Neuron (in vitro differentiated cells): ENCODE data around the gene SPINT2.
"Not testable (repeated sequence)": the region's sequence is repeated elsewhere in the genome, so short reads cannot be mapped to it uniquely, and the experiment has no call there.

Experiments used
- H2AFZ ChIP-seq: one replicate; pipeline ENCODE4 v1.6.1; 2013; ENCODE audit warnings: low read depth, mild to moderate bottlenecking, inconsistent platforms, low read length, moderate library complexity
- H3K27me3 ChIP-seq: one replicate; pipeline ENCODE4 v1.6.1; 2013; ENCODE audit warnings: low read length; ENCODE audit not compliant: insufficient read depth
- H3K36me3 ChIP-seq: one replicate; pipeline ENCODE4 v1.6.1; 2013; ENCODE audit warnings: low read length; ENCODE audit not compliant: insufficient read depth
- H3K4me1 ChIP-seq: one replicate; pipeline ENCODE4 v1.6.1; 2013; ENCODE audit warnings: low read length; ENCODE audit not compliant: insufficient read depth
- H3K4me3 ChIP-seq: 2 replicates; pipeline ENCODE4 v1.5.1; 2013; ENCODE audit warnings: mild to moderate bottlenecking, low read length, moderate library complexity
- H3K9me3 ChIP-seq: one replicate; pipeline ENCODE4 v1.6.1; 2013; ENCODE audit warnings: low read length

The SPINT2 gene

DNA sequence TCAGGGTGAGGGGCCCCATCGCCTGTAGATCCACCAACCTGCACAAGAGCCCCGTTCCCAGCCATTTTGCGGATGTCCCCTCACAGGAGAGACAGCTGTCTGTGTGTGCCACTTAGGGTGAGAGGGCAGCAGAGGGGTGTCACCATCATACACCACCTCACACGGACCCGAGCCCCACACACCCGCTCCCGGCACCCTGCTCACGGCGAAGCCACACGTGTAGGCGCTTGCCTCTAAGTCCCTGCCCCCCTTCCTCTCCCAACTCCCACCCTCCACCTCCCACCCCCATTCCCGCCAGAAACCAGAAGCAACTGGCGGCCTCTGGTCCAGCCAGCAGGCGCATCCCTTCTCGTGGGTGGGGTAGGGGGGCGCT is 36.4 kb upstream of the SPINT2 start:
- peaks cover 27% of the 10 kb centered on the region for H3K4me1 ChIP-seq
- no peaks in the 10 kb centered on the region for H3K27me3 ChIP-seq
- no peak overlapping the region for H2AFZ ChIP-seq
- H3K36me3 ChIP-seq = peaks cover 1% of the 10 kb centered on the region
- no peaks in the 10 kb centered on the region for H3K9me3 ChIP-seq
- H3K4me3 ChIP-seq = peak overlapping the region; percentile 56

DNA sequence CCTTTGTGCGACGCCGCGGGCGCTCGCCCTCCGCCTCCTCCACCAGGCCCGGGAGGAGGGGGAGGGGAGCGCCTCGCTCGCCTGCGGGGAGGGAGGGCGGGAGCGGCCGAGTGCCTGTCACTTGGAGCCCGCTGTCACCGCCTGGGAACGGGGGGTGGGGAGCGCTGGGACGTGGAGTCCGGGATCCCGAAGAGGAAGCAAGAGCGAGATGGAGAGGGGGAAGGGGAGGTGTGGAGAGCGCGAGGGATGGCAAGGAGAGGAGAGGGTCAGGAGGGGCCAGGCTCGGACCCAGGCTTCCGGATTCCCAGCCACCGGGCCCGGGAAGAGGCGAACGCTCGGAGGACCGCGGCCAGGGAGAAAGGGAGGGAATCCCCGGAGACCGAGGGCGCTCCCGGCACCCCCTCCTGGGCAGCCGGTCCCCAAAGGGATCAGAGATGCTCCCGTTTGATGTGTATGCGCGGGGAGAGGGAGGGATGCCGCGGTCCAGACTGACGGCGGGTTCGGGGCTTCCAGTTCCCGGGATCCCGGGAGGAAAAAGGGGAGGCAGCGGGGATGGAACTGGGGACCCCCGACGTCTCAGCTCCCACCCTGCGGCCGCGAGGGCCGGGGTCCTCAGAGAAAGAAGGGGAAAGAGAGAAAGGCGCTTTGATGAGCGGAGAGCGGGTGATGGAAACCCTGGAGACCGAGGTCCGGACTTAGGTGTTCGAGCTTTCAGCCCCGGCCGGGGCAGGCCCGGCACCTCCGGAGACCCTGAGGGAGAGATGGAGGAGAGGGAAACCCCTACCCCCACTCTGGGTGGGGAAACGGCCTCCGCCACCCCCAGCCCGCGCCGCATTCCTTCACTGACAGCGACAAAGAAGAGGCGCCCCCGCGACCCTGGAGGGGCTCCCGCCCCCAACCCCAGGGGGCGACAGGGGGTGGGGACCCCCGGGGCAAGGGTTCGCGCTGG is 35.6 kb upstream of the SPINT2 start:
- Histone ChIP-seq H2AFZ (no peak overlapping the region), H3K27me3 (no peaks in the 10 kb centered on the region), H3K9me3 (no peaks in the 10 kb centered on the region), H3K36me3 (no peaks in the 10 kb centered on the region), H3K4me1 (peaks cover 20% of the 10 kb centered on the region), H3K4me3 (peak overlapping the region; percentile 65)

DNA sequence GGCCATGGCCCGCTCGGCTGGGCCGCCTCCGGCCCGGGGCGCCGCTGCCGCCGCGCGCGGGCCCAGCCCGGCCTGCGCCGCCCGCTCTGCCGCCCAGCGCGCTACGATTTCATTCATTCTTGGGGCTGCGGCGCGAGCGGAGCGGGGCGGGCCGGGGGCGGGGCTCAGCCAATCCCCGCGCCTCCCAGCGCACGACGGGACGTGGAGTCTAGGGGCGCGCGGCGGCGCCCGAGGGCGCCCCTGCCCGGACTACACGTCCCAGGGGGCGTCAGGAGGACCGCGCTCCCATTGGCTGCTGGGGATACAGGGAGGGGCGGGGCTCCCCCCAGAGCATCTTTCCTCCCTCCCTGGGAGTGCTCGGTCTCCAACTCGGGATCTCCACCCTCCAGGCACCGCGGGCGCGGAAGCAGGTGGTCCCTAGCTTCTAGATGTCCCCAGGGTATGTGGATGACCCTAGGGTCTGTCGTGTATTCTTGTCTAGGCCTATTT is 34.7 kb upstream of the SPINT2 start:
- Histone ChIP-seq H3K27me3 (no peaks in the 10 kb centered on the region), H3K4me3 (peak overlapping the region; percentile 65), H3K36me3 (no peaks in the 10 kb centered on the region), H2AFZ (no peak overlapping the region), H3K9me3 (no peaks in the 10 kb centered on the region), H3K4me1 (peaks cover 19% of the 10 kb centered on the region)

DNA sequence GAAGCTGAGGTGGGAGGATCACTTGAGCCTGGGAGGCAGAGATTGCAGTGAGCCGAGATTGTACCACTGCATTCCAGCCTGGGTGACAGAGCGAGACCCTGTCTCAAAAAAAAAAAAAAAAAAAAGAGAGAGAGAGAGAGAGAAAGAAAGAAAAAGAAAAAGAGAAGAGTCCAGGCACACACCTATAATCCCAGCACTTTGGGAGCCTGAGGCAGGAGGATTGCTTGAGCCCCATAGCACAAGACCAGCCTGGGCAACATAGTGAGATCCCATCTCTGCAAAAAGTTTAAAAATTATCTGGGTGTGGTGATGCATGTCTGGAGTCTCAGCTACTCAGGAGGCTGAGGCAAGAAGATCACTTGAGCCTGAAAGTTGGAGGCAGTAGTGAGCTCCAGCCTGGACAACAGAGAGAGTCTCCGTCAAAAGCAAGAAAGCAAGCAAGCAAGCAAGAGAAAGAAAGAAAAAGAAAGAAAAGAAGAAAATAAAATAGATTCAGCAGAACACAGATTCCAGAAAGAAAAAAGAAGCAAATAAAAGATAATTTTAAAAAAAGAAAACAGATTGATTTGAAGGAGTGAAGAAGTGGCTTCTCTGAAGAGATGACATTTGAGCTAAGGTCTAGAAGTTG is 33.8 kb upstream of the SPINT2 start:
- H3K4me1 ChIP-seq = peaks cover 19% of the 10 kb centered on the region
- H3K4me3 ChIP-seq, H3K27me3 ChIP-seq, H3K9me3 ChIP-seq, H3K36me3 ChIP-seq, H2AFZ ChIP-seq: not testable (repeated sequence)

DNA sequence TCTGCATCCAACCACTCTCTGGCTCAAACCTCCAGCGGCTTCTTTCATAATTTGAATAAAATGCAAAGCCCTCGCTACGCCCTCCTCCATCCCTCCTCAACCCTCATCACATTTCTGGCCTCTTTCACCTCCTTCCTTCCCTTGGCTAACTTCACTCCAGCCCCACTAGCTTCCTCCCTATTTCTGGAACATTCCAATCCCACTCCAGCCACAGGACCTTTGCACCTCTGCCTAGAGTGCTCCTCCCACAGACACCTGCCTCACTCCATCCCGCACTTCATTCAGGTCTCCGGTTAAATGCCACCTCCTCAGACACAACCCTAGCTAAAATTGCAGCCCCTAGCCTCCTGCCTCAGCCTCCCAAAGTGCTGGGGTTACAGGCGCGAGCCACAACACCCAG is 32.5 kb upstream of the SPINT2 start:
- Histone ChIP-seq H3K36me3 (no peaks in the 10 kb centered on the region), H2AFZ (no peak overlapping the region), H3K9me3 (no peaks in the 10 kb centered on the region), H3K4me1 (peaks cover 14% of the 10 kb centered on the region), H3K4me3 (no peak overlapping the region), H3K27me3 (no peaks in the 10 kb centered on the region)

DNA sequence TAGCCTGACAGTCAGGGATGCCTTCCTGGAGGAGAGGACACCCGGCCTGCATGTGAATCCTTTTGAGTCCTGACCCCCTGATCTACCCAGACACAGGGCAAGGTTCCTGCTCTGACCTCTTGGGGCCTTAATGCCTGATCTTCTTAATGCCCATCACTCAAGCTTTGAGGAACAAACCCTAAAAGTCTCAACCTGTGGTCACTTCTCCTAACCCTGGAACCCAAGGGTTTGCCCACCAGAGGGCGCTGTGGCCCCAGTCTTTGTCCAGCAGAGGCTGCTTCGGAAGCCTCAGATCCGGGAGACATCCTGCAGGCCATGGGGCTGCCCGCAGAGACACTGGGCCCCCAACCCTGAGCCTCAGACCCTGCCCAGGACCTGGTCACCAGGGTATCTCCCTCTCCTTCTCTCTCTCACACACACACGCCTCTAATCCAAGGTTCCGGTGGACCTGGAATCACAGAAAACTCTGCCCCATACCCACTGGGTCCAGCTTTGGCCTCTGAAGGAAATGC is 30.6 kb upstream of the SPINT2 start:
- Histone ChIP-seq H2AFZ (no peak overlapping the region), H3K4me3 (no peak overlapping the region), H3K27me3 (no peaks in the 10 kb centered on the region), H3K4me1 (peaks cover 3% of the 10 kb centered on the region), H3K9me3 (no peaks in the 10 kb centered on the region), H3K36me3 (no peaks in the 10 kb centered on the region)

DNA sequence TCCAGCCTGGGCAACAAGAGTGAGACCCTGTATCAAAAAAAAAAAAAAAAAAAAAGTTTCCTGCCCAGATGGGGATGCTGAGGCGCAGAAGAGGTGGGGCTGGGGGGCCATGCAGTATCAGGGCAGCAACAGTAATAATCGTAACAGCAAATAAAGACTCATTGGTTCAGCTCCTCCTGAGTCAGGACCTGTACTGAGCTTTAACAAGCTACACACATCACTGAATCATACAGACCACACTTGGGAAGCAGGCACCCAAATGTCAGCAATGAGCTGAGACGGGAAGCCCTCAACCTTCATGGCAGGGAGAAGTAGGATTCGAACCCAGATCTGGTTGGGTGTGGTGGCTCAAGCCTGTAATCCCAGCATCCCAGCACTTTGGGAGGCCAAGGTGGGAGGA is 29.8 kb upstream of the SPINT2 start:
- H3K27me3 ChIP-seq = no peaks in the 10 kb centered on the region
- no peaks in the 10 kb centered on the region for H3K9me3 ChIP-seq
- no peak overlapping the region for H2AFZ ChIP-seq
- H3K4me3 ChIP-seq = no peak overlapping the region
- H3K36me3 ChIP-seq = no peaks in the 10 kb centered on the region
- peaks cover 3% of the 10 kb centered on the region for H3K4me1 ChIP-seq

DNA sequence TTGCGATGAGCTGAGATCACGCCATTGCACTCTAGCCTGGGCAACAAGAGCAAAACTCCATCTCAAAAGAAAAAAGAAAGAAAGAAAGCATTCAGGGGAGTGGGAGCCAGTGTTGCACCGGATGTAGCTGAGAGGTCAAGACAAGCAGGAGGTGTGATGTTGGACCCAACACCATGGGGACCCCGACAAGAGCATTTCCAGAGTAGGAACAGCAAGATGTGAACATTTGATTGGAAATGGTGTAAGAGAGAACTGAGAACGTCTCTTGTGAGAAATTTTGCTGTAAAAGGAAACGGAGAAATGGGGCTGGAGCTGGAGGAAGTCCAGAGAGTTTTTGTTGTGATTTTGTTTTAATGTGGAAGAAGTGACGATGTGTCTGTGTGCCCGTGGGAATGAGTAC is 24.6 kb upstream of the SPINT2 start:
- Histone ChIP-seq H3K4me1 (no peaks in the 10 kb centered on the region), H3K9me3 (no peaks in the 10 kb centered on the region), H3K36me3 (no peaks in the 10 kb centered on the region), H3K4me3 (no peak overlapping the region), H3K27me3 (no peaks in the 10 kb centered on the region), H2AFZ (no peak overlapping the region)

DNA sequence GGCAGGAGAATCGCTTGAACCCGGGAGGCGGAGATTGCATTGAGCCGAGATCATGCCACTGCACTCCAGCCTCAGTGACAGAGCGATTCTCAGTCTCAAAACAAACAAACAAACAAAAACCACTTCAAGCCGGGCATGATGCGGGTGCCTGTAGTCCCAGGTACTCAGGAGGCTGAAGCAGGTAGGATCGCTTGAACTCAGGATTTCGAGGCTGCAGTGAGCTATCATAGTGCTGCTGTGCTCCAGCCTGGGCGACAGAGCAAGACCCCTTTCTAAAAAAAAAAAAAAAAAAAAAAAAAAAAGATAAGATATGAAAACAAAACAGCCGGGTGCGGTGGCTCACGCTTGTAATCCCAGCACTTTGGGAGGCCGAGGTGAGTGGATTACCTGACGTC is 21.1 kb upstream of the SPINT2 start:
- Histone ChIP-seq H3K27me3 (no peaks in the 10 kb centered on the region), H3K9me3 (no peaks in the 10 kb centered on the region), H3K4me3 (no peak overlapping the region), H3K36me3 (no peaks in the 10 kb centered on the region), H2AFZ (no peak overlapping the region), H3K4me1 (no peaks in the 10 kb centered on the region)

DNA sequence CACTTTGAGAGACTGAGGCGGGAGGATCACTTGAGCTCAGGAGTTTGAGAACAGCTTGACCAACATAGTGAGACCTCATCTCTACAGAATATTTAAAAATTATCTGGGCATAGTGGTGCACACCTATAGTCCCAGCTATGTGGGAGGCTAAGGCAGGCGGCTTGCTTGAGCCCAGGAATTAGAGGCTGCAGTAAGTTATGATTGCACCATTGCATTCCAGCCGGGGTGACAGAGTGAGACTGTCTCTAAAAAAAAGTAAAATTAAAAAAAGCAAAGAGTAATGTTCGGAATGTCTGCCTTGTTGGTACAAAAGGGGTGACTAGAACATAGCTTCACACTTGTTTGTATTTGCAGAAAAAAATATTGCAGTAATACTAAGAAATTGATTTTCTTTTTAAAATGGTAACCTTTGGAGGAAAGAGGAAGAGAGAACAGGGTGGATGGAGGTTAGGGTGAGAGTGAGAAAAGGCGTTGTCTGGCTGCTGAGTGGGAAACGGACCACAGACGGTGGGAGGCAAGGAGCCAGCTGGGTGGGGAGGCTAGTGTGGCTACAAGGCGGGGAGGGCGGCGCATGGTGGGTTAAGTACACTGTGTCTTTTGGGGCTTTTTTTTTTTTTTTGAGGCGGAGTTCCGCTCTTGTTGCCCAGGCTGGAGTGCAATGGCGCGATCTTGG is 18.4 kb upstream of the SPINT2 start:
- no peak overlapping the region for H2AFZ ChIP-seq
- no peak overlapping the region for H3K4me3 ChIP-seq
- peaks cover 5% of the 10 kb centered on the region for H3K4me1 ChIP-seq
- H3K36me3 ChIP-seq = no peaks in the 10 kb centered on the region
- no peaks in the 10 kb centered on the region for H3K27me3 ChIP-seq
- H3K9me3 ChIP-seq = no peaks in the 10 kb centered on the region

DNA sequence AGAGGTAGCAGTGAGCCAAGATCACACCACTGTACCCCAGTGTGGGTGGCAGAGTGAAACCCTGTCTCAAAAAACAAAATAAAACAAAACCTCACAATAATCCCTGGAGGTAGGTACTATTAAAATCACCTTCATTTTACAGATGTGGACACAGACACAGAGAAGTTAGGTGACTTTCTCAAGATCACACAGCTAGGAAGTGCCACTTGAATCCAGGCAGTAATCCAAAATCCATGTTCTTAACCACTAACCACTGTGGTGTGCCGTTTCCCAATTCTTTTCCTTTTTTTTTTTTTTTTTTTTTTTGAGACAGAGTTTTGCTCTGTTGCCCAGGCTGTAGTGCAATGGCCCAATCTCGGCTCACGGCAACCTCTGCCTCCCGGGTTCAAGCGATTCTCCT is 17.2 kb upstream of the SPINT2 start:
- Histone ChIP-seq H2AFZ (no peak overlapping the region), H3K27me3 (no peaks in the 10 kb centered on the region), H3K4me1 (peaks cover 15% of the 10 kb centered on the region), H3K4me3 (no peak overlapping the region), H3K36me3 (no peaks in the 10 kb centered on the region), H3K9me3 (no peaks in the 10 kb centered on the region)

DNA sequence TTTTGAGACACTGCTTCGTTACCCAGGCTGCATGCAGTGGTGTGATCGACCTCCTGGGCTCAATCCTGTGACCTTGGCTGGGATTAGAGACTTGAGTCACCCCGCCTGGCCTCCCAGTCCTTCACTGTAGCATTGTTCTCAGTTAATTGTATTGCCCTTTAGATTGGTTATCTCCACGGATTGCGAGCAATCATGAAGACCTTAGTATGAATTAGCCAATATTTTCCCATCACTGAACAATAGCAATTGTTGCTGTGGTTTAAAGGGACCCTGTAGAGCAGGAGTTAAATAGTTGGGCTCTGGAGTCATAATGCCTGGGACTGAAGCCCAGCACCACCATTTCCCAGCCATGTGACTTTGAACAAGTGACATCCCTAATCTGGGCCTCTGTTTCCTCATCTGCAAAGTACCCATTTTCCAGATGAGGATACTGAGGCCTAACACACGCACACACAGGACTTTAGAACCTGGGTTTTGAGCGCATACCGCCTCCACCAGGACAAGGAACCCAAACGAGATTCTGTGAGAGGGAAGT is 16.6 kb upstream of the SPINT2 start:
- H3K4me3 ChIP-seq = no peak overlapping the region
- H3K36me3 ChIP-seq = no peaks in the 10 kb centered on the region
- H3K4me1 ChIP-seq = peaks cover 22% of the 10 kb centered on the region
- no peak overlapping the region for H2AFZ ChIP-seq
- H3K9me3 ChIP-seq = no peaks in the 10 kb centered on the region
- H3K27me3 ChIP-seq = no peaks in the 10 kb centered on the region

DNA sequence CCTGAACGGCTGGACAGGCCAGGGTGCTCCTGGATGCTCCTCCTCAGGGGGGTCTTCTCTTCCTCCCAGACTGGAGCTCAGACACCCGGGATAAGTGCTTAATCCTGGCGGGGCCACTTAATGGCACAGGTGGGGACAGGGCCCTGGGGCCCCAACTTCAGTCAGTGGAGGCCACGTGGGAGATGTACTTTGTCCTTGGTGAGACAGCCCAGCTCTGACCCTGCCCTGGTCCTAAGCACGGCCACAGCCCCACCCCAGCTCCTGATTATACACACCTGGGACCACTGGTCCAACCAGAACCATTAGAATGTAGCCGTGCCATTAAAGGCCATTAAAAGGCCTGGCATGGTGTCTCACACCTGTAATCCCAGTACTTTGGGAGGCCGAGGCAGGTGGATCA is 16.0 kb upstream of the SPINT2 start:
- H3K9me3 ChIP-seq = no peaks in the 10 kb centered on the region
- peaks cover 28% of the 10 kb centered on the region for H3K4me1 ChIP-seq
- H3K4me3 ChIP-seq = no peak overlapping the region
- H3K27me3 ChIP-seq = no peaks in the 10 kb centered on the region
- no peaks in the 10 kb centered on the region for H3K36me3 ChIP-seq
- H2AFZ ChIP-seq = no peak overlapping the region
